BLaER1 (cell line): ENCODE measurements around the gene LRRC10B.

Experiments used
- H3K27ac ChIP-seq: shearing (Covaris generic); formaldehyde crosslinking; 2 replicates; pipeline ENCODE4 v1.8.1; 2022
- H3K27me3 ChIP-seq: shearing (Covaris generic); formaldehyde crosslinking; 2 replicates; pipeline ENCODE4 v1.8.1; 2022
- H3K36me3 ChIP-seq: shearing (Covaris generic); formaldehyde crosslinking; 2 replicates; pipeline ENCODE4 v1.8.1; 2022
- H3K4me1 ChIP-seq: shearing (Covaris generic); formaldehyde crosslinking; 2 replicates; pipeline ENCODE4 v1.8.1; 2022
- H3K4me2 ChIP-seq: shearing (Covaris generic); formaldehyde crosslinking; 2 replicates; pipeline ENCODE4 v1.8.1; 2022
- H3K4me3 ChIP-seq: shearing (Covaris generic); formaldehyde crosslinking; 2 replicates; pipeline ENCODE4 v1.8.1; 2022
- H3K9ac ChIP-seq: shearing (Covaris generic); formaldehyde crosslinking; 2 replicates; pipeline ENCODE4 v1.8.1; 2022
- H3K9me3 ChIP-seq: shearing (Covaris generic); formaldehyde crosslinking; 2 replicates; pipeline ENCODE4 v1.8.1; 2022
- H4K20me1 ChIP-seq: shearing (Covaris generic); formaldehyde crosslinking; 2 replicates; pipeline ENCODE4 v1.8.1; 2022
- Cebpa-rat ChIP-seq: shearing (Covaris generic); IDR thresholded peaks from 2 replicates; pipeline ENCODE4 v1.8.1; 2022

The LRRC10B gene

DNA sequence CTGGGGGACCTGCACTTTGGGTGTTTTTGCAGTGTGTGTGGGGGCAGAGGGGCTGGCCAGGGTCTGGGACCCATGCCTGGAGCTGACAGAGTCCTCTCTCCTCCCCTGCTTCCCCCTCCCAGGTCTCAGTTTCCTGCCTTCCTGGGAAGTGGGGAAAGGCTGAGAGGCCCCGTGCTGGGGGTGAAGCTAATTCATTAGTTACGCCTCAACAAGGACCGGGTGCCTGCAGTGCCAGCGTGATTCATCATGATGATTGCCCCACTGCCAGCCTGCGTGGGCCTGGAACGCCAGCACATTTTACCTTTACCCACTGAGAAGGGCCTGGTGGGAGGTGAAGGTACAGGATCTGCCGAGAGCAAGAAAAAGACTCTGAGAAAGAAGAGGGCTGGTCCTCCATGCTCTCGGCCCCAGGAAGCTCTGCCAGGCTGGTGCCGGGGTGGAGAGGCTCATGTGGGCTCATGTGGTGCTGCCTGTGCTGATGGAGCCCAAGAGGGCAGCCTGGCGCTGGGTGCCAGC, 2.9 kb upstream of the LRRC10B start:
- H3K9ac ChIP-seq: no peak overlapping the region
- H3K4me2 ChIP-seq: no peak overlapping the region
- H3K27ac ChIP-seq: no peak overlapping the region
- no peaks in the 10 kb centered on the region for H3K9me3 ChIP-seq
- H3K27me3 ChIP-seq: peaks cover 58% of the 10 kb centered on the region
- H3K4me3 ChIP-seq: no peak overlapping the region
- H3K4me1 ChIP-seq: peaks cover 24% of the 10 kb centered on the region
- TF ChIP-seq Cebpa-rat: no peak
- no peaks in the 10 kb centered on the region for H3K36me3 ChIP-seq
- H4K20me1 ChIP-seq: peaks cover 13% of the 10 kb centered on the region

- no peak for TF ChIP-seq Cebpa-rat
- Histone ChIP-seq H3K27me3 (peaks cover 59% of the 10 kb centered on the region), H3K9ac (no peak overlapping the region), H4K20me1 (peaks cover 19% of the 10 kb centered on the region), H3K27ac (no peak overlapping the region), H3K4me3 (no peak overlapping the region), H3K9me3 (no peaks in the 10 kb centered on the region), H3K36me3 (no peaks in the 10 kb centered on the region), H3K4me2 (no peak overlapping the region), H3K4me1 (peaks cover 39% of the 10 kb centered on the region)
Observed at GRCh38 chr11:61507012-61507768, 1.4 kb upstream of the LRRC10B start.

DNA sequence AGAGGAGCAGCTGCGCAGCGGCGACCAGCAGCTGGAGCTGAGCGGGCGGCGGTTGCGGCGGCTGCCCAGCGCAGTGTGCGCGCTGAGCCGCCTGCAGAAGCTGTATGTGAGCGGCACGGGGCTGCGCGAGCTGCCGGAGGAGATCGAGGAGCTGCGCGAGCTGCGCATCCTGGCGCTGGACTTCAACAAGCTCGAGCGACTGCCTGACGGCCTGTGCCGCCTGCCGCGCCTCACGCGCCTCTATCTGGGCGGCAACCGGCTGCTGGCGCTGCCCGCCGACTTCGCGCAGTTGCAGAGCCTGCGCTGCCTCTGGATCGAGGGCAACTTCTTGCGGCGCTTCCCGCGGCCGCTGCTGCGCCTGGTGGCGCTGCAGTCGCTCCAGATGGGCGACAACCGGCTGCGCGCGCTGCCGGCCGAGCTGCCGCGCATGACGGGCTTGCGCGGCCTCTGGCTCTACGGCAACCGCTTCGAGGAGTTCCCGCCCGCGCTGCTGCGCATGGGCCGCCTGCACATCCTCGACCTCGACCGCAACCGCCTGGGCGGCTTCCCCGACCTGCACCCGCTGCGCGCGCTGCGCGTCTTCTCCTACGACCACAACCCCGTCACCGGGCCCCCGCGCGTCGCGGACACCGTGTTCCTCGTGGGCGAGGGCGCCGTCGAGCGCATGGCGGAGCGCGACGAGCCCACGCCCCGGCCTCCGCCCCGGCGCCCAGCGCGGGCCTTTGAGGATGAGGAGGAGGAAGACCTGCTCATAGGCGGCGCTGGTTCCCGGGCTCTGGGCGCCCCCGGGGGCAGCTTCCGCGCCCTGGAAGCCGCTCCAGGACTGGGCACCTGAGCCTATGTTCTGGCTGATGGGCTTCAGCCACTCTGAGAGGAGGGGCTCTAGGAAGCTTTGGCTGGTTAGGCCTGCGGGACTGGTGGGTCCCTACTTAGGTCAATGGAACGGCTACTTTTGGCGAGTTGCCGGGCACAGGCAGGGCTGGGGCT, 787 bp downstream of the LRRC10B start:
- H4K20me1 ChIP-seq: peaks cover 19% of the 10 kb centered on the region
- H3K27me3 ChIP-seq: peaks cover 59% of the 10 kb centered on the region
- no peak for TF ChIP-seq Cebpa-rat
- peak overlapping the region; percentile 8; the same call in 1 of the 2 replicates for H3K9ac ChIP-seq
- peak overlapping the region; percentile 64 for H3K4me3 ChIP-seq
- peaks cover 56% of the 10 kb centered on the region for H3K4me1 ChIP-seq
- H3K9me3 ChIP-seq: no peaks in the 10 kb centered on the region
- 0 out of 2 replicates have a peak overlapping the region, but pooled peaks have one; percentile 42 for H3K27ac ChIP-seq
- no peaks in the 10 kb centered on the region for H3K36me3 ChIP-seq
- peak overlapping the region; percentile 90 for H3K4me2 ChIP-seq

- Histone ChIP-seq H3K27me3 (peaks cover 53% of the 10 kb centered on the region), H3K27ac (no peak overlapping the region), H3K4me3 (0 out of 2 replicates have a peak overlapping the region, but pooled peaks have one; percentile 64), H4K20me1 (peaks cover 19% of the 10 kb centered on the region), H3K36me3 (no peaks in the 10 kb centered on the region), H3K4me1 (peaks cover 64% of the 10 kb centered on the region), H3K4me2 (peak overlapping the region; percentile 90), H3K9me3 (no peaks in the 10 kb centered on the region), H3K9ac (no peak overlapping the region)
- no peak for TF ChIP-seq Cebpa-rat
Observed at GRCh38 chr11:61510166-61510919, 1.8 kb downstream of the LRRC10B start.

DNA sequence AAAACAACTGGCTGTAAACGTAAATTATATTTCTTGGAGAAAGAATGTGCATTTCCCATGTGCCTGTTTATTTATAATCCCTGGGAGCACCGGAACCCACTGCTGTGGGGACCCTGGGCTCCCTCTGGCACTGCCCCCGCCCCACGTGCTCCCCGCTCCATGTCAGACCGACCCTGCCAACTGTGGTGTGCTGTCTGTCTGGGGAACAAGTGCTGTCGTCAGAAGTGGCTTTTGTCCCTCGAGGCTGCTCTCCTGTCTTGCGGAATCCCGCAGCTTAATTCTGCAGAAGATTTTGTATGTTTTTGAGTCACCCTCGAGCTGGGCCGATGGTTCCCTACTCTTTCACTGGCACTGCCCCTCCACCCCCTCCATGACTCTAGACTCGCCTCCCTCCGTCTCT, 2.4 kb downstream of the LRRC10B start:
- Histone ChIP-seq H3K27me3 (peaks cover 47% of the 10 kb centered on the region), H3K4me1 (peaks cover 69% of the 10 kb centered on the region), H3K27ac (no peak overlapping the region), H3K4me2 (peak overlapping the region; percentile 90), H3K9me3 (no peaks in the 10 kb centered on the region), H3K4me3 (peak overlapping the region; percentile 10; the same call in 1 of the 2 replicates), H3K36me3 (no peaks in the 10 kb centered on the region), H3K9ac (no peak overlapping the region; the same call in 1 of the 2 replicates), H4K20me1 (peaks cover 19% of the 10 kb centered on the region)
- no peak for TF ChIP-seq Cebpa-rat

DNA sequence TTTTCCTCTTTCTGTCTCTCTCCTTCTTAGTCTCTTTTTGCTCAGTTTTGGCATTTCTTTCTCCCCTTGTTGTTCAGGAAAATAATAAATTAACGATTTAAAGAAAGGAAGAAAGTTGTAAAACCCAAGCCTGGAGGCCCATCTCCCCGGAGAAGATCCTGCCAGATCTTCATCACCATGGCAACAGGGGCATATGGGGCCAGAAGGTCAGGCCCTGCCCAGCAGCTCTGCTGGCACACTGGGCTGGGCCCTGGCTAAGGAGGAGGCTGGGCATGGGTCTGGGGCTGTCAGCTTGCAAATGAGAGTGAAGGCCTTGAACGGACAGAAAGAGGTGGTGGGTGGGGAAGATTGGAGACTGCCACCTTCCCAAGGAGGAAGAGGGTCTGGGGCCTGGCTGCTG, 2.8 kb downstream of the LRRC10B start:
- Histone ChIP-seq H3K27me3 (peaks cover 43% of the 10 kb centered on the region), H3K4me3 (peak overlapping the region; percentile 10; the same call in 1 of the 2 replicates), H3K9ac (no peak overlapping the region; the same call in 1 of the 2 replicates), H3K27ac (no peak overlapping the region), H3K36me3 (no peaks in the 10 kb centered on the region), H3K4me1 (peaks cover 73% of the 10 kb centered on the region), H3K9me3 (no peaks in the 10 kb centered on the region), H3K4me2 (peak overlapping the region; percentile 90), H4K20me1 (peaks cover 19% of the 10 kb centered on the region)
- no peak for TF ChIP-seq Cebpa-rat

DNA sequence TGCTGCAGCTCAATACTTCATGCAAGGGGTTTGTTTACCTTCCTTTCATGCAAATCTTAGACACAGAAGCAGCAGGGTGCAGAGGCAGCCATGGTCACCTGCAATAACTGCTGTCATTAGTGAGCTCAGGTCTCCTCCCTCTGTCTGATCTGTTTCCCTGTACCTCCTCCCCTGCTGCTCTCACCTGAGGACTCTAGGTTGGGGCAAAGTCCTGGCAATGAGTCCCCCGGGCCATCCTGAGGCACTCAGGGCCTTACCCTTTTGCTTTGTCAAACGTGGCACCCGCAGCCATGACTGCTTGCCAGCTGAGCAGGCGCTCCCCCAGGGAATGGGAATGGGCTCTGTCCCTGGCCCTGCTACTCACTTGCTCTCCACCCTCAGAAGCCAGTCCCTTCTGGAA, 3.9 kb downstream of the LRRC10B start:
- TF ChIP-seq Cebpa-rat: no peak
- Histone ChIP-seq H3K9ac (no peak overlapping the region), H3K4me3 (no peak overlapping the region), H3K27me3 (peaks cover 32% of the 10 kb centered on the region), H4K20me1 (peaks cover 15% of the 10 kb centered on the region), H3K9me3 (no peaks in the 10 kb centered on the region), H3K4me2 (peak overlapping the region; percentile 90), H3K27ac (no peak overlapping the region), H3K4me1 (peaks cover 78% of the 10 kb centered on the region), H3K36me3 (no peaks in the 10 kb centered on the region)

- Histone ChIP-seq H3K4me2 (peak overlapping the region; percentile 90), H4K20me1 (peaks cover 7% of the 10 kb centered on the region), H3K36me3 (no peaks in the 10 kb centered on the region), H3K9ac (no peak overlapping the region), H3K4me1 (peaks cover 70% of the 10 kb centered on the region), H3K27ac (no peak overlapping the region), H3K4me3 (no peak overlapping the region), H3K27me3 (peaks cover 24% of the 10 kb centered on the region), H3K9me3 (no peaks in the 10 kb centered on the region)
- no peak for TF ChIP-seq Cebpa-rat
Observed at GRCh38 chr11:61513143-61513765, 4.7 kb downstream of the LRRC10B start.
